ENCODE results near the gene ANKRD11.

DNA sequence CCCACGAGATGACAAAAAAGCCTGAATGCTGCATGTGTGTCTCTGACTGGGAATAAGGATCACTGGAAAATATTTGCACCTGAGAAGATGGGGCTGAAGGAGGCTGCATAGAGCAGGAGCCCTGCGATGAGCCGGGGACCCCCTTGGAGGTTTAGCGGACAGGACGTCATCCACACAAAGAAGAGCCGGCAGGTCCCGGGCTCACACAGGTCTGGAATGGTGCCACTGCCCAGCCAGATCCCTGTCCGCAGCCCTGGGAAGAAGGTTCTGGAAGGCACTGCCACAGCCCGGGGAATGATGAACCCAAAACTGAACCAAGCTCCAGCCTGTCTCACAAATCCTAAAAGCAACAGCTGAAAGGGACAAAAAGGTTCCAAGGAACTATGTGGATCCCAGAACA is 101.8 kb downstream of the ANKRD11 start:
- TF ChIP-seq POLR2A (IDR thresholded peaks at IDR 0.05) = no peak
- no peak for TF ChIP-seq POLR2AphosphoS5 (IDR thresholded peaks at IDR 0.05)
